Central memory CD4-positive, alpha-beta T cell (primary cell): Measurements from ENCODE around the gene COX10.

ENCODE experiments used
- DNase-seq: peaks from one replicate; pipeline ENCODE4 v3.0.0; 2022

COX10 gene

GRCh38 chr17:14072881-14073280, 3.6 kb downstream of the COX10 start:
- no peak for DNase-seq

DNA sequence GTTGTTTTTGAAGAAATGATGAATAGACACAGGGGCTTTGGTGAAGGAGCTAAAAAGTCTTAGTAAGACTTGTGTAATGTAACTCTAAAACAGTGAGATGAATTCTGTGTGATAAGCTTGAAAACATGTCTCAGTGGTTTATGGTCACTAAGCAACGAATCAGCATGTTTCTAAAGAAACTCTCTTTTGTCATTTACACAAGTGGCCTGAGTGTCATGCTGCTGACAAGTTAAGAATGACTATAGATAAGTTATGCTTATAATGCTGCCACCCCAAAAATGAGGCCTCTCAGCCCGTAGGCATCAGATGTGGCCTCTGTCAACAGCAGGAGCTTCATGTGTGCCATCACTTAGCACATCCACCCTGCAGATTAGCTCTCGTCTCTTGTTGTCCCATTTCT, 8.7 kb downstream of the COX10 start:
- DNase-seq, result no peak

DNA sequence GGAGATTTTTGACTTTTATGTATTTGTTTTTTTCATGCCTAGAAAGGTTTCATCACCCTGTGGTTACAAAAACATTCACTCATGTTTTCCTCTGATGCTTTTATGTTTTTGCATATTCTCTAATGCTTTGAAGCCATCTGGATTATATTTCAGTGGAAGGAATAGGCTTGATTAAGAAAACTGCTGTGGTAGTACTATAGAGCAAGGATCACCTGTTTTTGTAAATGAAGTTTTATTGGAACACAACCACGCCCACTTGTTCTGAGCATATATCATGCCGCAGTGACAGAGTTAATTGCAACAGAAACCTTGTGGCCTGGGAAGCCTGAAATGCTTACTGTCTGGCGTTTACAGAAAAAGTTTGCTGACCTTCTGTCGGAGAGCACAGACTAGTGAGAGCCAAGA, 11.5 kb downstream of the COX10 start:
- DNase-seq, result no peak

DNA sequence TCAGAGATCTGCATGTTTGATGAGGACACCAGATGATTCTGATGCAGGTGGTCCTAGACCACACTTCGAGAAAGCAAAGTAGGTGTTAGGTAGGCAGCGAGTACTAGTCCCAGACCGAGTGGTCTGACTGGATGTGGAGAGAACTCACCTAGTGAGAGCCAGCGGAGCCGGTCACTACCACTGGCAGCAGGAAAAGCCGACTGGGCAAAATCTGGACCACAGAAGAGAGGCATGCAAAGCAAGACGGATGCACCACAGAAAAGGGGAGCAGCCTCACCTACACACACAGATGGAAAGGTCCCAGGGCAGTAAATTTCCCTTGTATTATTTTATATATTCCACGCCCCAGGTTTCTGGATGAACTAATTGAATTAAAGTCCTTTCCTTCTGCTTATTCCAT, 13.5 kb downstream of the COX10 start:
- no peak for DNase-seq

DNA sequence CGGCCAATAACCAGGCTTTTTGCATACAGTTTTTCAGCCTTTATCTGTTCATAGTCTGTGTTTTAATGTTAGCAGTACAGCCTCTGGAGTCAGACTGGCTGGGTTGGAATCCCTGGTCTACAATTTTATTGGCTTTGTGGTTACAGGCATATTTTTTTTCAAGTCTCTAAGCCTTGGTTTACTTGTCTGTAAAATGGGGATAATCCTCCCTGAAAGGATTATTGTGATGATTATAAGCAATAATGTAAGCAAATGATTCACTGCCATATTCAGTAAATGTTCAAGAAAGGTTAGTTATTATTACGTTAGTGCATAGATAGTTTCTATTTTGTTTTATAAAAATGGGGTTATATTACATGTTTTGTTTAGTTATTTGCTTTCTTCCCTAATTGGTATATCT, 15.7 kb downstream of the COX10 start:
- no peak for DNase-seq

GRCh38 chr17:14086189-14086588, 16.9 kb downstream of the COX10 start:
- no peak for DNase-seq

DNA sequence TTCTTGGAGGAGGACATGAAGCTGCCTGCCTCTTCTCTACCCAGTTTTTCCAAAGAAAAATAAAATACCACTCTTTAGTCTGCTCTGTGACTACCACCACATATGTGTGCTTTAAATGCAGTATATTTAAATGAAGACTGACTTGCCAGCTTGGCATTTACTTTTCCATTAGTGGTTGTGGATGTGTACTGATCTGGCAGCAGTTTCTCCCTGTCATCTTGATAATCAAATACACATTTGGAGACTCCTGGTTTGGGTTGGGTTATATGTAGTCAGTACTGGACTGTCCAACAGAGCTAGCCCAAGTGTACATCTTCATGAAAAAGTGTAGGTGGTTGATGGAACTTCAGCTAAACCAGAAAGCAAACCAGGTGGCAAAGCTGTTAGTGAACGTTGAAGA, 19.9 kb downstream of the COX10 start:
- no peak for DNase-seq

DNA sequence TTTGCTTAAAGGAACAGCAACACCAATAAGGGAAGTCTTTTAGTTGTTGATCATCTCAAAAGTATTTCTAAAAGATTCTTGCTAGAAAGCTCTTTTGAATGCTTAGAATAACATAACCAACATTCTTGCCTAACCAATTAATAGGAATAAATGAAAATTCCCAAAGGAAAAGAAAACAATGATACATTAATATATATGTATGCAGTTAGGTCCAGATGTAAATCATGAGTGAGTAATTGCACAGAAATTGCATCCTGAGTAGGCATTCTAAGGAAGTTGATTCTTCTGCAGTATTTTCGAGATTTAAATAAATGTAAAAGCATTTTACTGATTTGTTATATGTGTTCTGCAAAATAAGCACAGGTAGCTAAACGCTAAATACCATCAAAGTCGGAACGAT, 22.1 kb downstream of the COX10 start:
- no peak for DNase-seq

DNA sequence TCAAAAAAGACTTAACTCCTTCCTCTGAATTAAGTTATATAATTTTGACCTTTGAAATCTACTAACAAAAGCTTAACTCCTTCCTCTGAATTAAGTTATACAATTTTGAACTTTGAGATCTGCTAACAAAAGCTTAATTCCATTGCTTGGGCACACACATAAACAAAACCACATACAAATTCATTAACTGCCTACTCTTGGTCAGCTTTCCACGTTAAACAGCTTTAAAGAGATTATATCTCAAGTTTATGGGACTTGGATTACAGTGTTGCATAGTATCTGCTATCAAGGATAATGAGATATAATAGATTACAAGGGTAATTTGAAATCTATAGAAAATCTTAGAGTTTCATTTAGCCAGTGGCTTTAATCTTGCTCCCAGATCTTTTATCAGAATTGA, 23.5 kb downstream of the COX10 start:
- no peak for DNase-seq

DNA sequence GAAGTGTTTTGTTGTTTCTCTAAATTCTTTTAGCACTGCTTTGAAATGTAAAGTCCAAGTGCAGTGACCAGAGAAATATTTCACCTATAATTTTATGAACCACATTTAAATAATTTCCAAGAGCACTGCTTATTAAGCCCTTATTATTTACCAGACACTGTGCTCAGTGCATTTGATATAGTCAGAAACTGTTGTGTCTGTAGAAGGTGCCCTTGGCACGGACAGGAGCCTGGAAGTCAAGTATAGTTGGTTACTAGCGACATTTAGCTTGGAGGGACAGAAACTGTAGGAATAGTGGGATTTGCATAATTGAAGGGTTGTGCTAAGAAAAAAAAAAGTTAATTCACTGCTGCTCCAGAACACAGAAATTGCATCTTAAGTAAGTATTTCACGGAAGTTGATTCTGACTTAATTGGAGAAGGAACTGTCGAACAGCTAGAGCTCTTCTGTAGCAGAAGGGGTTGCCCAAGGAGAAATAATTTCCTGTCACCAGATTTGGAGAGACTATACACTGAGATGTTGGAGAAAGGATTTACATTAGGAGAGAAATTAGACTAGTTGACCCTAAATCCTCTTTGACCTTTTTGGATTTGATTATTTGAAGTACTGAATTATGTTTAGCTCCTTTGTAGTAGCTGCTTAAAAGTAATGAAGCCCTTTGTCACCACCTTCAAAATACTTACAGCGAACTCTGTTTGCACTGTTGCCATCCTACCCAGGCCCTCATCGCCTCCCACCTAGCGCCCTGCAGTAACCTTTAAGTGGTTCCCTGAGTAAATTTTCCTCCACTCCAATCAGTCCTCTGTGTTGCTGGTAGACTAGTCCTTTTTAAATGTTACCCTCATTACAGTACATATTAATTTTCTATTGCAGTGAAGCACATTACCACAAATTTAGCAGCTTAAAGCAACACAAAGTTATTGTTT, 25.6 kb downstream of the COX10 start:
- no peak for DNase-seq

- DNase-seq, result no peak
Observed at GRCh38 chr17:14095631-14096030, 26.3 kb downstream of the COX10 start.

GRCh38 chr17:14098246-14098645, 28.9 kb downstream of the COX10 start:
- DNase-seq, result no peak

DNA sequence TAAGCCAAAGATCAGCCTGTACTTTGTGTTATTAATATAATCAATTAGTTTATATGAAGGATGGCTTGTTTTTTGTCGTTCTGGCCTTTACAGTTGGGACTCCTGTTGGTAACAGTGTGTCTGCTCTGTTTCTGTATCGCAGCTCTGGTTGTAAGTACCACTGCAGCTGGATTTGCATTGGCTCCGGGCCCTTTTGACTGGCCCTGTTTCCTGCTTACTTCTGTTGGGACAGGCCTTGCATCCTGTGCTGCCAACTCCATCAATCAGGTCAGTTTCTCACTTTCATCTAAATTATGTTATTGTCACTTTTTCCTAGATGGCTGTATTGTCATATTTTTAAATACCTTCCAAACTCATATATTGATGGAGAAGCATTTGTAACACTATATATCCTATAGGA, 32.7 kb downstream of the COX10 start:
- no peak for DNase-seq

DNA sequence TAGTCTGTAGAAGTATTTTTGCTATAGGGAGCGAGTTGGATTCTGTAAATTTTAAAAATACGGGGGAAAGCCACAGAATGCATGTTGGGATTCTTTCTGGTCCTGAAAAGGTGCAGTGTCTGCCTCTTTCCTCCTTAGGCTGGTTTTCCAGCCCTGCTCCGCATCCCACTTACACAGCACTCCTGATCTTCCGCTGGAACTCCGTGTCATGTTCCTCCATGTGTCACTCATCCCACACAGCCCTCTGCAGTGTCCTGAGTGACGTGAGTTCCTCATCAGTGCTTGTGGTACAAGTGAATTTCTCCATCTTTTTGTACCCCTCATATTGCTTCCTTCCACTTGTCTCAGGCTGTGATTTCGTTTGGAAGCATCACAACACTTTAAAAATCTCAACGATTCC, 34.5 kb downstream of the COX10 start:
- no peak for DNase-seq

DNA sequence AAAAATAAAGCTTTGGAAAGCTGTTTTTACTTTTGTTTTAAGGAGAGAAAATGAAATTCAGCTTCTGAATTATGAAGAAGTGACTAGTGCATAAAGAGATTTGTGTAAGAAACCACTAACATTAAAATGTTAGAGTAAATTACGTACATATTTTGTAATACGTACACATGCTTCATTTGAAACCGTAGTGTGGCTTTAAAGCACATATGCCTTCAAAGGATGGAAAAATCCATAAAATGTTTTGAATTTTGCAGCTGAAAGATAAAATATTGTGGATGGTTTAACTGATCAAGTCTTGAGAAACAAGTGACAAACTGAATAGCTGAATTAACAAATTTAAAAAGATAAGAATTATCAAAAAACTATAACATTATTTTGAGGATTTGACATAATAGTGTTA, 35.4 kb downstream of the COX10 start:
- DNase-seq, result no peak

DNA sequence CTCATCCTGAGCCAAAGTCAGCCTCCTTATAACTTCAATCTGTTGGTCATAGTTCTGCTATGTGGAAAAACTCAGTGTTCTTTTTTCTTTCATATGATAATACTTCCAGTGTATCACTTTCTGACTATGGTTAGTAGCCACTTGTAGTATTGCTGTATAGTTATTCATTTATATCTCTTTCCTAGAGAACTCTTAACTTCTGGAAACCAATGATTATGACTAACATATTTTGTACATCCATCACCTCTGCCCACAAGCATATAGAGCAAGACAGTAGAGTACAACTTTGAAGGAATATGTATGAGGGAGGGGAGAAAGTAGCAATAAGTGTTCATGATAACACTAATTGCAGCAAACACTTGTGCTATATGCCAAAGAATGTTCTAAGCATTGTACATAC, 38.6 kb downstream of the COX10 start:
- DNase-seq, result no peak

GRCh38 chr17:14112407-14112806, 43.1 kb downstream of the COX10 start:
- DNase-seq, result no peak

DNA sequence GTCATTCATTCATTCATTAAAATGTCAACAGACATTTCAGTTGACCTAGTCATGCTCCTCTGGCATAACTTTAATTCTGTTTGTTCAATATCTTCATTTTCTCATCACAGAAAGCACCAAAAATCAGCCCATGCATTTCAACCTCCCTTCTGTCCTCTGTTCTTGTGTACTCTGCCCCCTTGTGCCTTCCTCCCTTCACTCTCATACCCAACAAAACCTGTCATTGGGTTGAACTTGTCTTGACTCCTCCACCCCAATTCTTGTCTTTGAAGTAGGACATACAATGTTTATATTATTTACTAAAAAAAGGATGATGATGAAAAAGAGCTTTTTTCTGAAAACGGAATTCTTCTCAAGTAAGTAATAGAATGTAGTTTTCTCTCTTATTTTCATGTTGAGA, 43.8 kb downstream of the COX10 start:
- no peak for DNase-seq

GRCh38 chr17:14116263-14117024, 47.1 kb downstream of the COX10 start:
- DNase-seq, result no peak

DNA sequence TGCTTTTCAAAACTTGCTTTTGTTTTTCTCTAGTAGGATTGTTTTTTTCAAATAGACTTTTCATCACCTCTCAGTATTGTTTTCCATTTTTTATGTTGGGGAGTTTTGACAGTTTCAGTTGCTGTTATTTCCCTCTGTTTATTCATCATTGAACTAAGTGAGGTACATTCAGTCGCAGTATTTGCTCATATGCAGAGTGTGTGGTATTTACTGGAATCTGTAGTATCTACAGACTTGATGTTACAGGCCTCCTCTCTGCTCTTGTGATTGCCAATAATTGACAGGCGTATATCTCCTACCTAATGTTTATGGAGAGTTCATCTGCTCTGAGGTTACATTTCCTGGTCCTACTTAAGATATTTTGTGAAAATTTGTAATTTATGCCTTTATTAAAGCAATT, 49.6 kb downstream of the COX10 start:
- peak; percentile 1 for DNase-seq

DNA sequence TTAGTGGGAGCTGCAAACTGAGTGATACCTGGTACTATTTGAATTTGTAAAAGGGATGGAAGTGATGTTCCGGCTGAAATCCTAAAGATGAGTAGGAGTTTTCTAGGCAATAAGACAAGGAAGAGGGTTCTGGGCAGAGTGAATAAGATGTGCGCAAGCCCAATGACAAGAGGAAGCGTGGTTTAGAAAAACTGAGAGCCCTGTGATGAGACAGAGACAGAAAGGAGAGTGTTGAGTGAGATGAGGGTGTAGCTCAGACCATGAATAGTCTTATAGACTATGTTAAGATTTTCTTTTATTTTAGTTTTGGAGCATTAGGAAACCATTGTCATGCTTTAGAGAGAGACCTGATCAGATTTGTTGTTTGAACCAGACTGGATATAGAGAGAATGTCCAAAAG, 50.2 kb downstream of the COX10 start:
- DNase-seq, result peak; percentile 1

- DNase-seq, result no peak
Observed at GRCh38 chr17:14121952-14122351, 52.6 kb downstream of the COX10 start.

DNA sequence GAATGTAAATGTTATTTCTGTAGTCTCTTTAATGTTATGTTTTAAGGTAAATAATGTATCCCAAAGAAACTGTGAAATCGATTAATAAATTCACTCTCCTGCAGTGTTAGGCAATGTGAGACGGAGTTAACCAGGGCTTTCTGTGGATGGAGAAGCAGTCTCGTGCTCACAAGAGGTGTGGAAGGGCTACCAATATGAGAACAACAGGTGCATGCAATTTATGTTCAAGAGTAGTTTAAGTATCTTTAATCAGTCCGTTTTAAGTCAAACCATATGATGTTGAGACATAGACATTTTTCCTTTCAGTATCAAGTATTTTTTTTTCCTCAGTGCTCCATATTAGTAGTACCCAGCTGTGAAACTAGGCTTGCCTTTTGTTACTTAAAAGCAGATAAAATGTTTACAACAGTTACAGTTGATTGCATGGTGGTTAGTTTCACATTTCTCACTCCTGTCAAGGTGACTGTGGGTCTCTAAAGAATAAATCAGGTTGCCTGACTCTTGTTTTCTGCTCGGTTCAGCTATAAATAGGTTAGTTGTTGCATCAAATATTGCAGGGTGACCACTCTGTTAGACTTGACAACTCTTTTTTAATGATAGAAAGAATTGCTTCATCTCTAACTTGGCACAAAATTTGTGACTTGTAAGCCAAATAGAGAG, 54.4 kb downstream of the COX10 start:
- DNase-seq, result no peak

DNA sequence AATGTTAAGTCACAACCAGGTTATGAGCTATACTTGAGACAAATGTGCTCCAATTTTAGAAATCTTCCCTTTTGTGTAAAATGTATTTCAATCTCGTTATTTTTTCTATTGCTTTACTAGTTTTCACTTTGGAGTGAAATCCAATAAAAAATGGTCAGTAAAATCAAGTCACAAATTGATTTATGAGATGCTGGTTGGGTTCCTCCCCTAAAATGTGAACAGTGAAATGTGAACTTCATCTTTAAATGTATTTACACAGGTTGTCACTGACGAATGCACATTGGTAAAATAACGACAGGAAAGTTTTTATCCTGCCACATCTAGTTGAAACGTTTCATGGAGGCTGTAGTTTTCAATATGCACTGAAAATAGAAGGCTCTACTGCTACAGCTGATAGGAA, 55.5 kb downstream of the COX10 start:
- DNase-seq, result no peak
